Measurements from ENCODE around the gene RHOF. TPM values are rescaled to one million over a fixed set of nuclear protein-coding genes. Genes with fewer than 3 reads are reported as not detected.

Gene RHOF
- total RNA-seq, 1 experiment from 2014 or later, result 71.8 TPM

DNA sequence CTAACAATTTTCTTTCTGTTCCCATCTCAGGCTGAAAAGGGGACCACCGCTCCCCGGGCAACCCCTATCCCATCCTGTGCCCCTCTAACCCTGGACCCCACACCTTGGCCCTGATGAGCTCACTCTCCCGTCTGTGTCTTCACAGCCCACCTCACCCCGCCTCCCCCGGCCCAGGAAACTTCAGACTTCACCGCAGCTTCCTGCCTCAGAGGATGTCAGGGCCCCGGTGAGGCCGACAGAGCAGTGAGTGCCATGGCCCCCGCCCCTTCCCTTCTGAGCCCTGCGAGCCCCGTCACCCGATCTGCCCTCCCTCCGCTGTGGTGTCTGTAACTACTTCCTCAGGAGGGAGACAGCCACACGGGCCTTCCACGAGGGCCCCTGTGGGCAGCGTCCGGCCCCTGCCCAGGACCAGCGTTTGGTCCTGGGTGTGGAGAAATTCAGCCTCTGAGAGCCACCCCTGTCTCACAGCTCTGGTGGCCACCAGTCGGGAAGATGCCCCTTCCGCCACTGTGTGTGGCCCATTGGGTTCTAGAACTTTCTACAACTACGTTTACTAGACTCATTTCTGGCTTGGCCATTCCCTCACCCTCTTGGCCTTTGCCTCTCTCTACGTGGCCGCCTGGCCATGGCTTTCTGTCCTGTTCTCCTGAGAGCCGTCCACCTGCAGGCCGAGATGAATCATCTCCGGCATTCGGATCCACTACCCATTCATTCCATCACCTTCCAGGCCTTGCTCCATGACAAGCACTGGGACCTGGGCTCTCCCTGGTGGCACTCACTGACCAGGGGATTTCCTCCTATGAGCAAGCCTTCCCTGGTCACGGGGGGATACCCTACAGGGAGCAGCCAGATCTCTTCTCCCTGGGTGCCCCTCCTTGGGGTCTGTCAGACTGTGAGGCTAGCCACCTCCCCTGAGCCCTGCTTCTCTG lies 3.4 kb downstream of the RHOF start:
- DNase-seq (ENCODE audit: low read depth, low spot score), result no peak
- H3K36me3 ChIP-seq (ENCODE audit: control insufficient read depth, insufficient read depth, low read length), result peaks cover 4% of the 10 kb centered on the region; the same call in 1 of the 2 replicates
- ATAC-seq, result no peak
- BruUV-seq (replicated peaks), result no TSS peak
- ChIA-PET POLR2A (interaction anchor here (0.6 kb wide), 2 partner anchors 21 to 40 kb away, joined by 3 read pairs; no protein-coding TSS in a partner anchor), CTCF (interaction anchor here (0.6 kb wide), 1 partner anchor 14 kb away, joined by 7 read pairs; no protein-coding TSS in a partner anchor)
- H3K9me3 ChIP-seq (ENCODE audit: control insufficient read depth, insufficient read depth, low read depth, low read length), result no peaks in the 10 kb centered on the region
- in situ Hi-C loops (cut with HindIII; ENCODE audit: low pct_unique_long_range_greater_than_20kb, low sequenced_read_pairs), result no loop called here
- H3K27me3 ChIP-seq (ENCODE audit: control insufficient read depth, insufficient read depth, low read length), result no peaks in the 10 kb centered on the region
- peak overlapping the region in 1 of 2 experiments; percentile 13; a peak in 1 of 4 replicates for H3K4me3 ChIP-seq (ENCODE audit: low read depth in 2 of 2, low read length in 2 of 2)
- intact Hi-C loops (cut with micrococcal nuclease; ENCODE audit: unreplicated experiment), result loop anchor here (5.0 kb wide), 1 partner anchor 93 kb away; no protein-coding TSS in a partner anchor
- peak overlapping the region; percentile 72 for H3K27ac ChIP-seq (ENCODE audit: low read length)
- TF ChIP-seq TCF7L2 (IDR thresholded peaks at IDR 0.05; ENCODE audit: low read depth, low read length), result no peak
- TF ChIP-seq POLR2AphosphoS5 (IDR thresholded peaks at IDR 0.05; ENCODE audit: low read depth, low read length), result no peak
- TF ChIP-seq, protein P1, sequence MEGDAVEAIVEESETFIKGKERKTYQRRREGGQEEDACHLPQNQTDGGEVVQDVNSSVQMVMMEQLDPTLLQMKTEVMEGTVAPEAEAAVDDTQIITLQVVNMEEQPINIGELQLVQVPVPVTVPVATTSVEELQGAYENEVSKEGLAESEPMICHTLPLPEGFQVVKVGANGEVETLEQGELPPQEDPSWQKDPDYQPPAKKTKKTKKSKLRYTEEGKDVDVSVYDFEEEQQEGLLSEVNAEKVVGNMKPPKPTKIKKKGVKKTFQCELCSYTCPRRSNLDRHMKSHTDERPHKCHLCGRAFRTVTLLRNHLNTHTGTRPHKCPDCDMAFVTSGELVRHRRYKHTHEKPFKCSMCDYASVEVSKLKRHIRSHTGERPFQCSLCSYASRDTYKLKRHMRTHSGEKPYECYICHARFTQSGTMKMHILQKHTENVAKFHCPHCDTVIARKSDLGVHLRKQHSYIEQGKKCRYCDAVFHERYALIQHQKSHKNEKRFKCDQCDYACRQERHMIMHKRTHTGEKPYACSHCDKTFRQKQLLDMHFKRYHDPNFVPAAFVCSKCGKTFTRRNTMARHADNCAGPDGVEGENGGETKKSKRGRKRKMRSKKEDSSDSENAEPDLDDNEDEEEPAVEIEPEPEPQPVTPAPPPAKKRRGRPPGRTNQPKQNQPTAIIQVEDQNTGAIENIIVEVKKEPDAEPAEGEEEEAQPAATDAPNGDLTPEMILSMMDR (IDR thresholded peaks at IDR 0.05), result no peak
- no peak for TF ChIP-seq SIN3A (IDR thresholded peaks at IDR 0.05; ENCODE audit: borderline replicate concordance, insufficient read depth, low read depth, low read length)
- TF ChIP-seq, protein P2, sequence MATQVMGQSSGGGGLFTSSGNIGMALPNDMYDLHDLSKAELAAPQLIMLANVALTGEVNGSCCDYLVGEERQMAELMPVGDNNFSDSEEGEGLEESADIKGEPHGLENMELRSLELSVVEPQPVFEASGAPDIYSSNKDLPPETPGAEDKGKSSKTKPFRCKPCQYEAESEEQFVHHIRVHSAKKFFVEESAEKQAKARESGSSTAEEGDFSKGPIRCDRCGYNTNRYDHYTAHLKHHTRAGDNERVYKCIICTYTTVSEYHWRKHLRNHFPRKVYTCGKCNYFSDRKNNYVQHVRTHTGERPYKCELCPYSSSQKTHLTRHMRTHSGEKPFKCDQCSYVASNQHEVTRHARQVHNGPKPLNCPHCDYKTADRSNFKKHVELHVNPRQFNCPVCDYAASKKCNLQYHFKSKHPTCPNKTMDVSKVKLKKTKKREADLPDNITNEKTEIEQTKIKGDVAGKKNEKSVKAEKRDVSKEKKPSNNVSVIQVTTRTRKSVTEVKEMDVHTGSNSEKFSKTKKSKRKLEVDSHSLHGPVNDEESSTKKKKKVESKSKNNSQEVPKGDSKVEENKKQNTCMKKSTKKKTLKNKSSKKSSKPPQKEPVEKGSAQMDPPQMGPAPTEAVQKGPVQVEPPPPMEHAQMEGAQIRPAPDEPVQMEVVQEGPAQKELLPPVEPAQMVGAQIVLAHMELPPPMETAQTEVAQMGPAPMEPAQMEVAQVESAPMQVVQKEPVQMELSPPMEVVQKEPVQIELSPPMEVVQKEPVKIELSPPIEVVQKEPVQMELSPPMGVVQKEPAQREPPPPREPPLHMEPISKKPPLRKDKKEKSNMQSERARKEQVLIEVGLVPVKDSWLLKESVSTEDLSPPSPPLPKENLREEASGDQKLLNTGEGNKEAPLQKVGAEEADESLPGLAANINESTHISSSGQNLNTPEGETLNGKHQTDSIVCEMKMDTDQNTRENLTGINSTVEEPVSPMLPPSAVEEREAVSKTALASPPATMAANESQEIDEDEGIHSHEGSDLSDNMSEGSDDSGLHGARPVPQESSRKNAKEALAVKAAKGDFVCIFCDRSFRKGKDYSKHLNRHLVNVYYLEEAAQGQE (IDR thresholded peaks at IDR 0.05; ENCODE audit: insufficient read depth in 1 of 2, low read depth in 2 of 2, low read length in 1 of 2), result no peak
- peaks cover 56% of the 10 kb centered on the region for H3K4me1 ChIP-seq (ENCODE audit: control insufficient read depth, insufficient read depth, low read length)

DNA sequence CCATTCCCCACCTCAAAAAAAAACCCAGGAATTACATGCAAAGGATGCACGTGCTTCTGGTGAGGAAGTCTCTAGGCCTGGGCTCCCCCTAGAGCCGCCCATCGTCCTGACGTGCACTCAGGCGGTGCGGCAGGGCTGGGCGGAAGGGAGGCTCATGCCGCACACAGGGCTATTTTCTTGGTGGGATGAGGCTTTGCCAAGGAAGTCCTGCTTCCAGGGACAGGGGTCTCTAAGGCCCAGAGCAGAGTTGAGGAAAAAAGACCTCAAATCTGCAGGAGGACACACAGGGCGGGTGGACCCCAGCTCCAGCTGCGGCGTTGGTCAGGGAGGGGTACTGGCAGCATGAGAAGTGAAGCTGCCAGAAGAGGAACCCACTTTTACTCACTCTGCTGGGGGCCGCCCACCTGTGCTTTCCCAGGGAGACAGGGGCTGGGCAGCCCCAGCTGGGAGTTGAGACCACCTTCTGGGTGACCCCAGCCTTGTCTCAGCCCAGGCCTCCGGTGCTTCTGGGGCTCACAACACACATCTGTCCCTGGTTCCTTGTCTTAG lies 4.2 kb downstream of the RHOF start:
- DNase-seq (ENCODE audit: low read depth, low spot score) (no peak), ATAC-seq (no peak)
- no TSS peak for BruUV-seq (replicated peaks)
- H3K27me3 ChIP-seq (ENCODE audit: control insufficient read depth, insufficient read depth, low read length), result no peaks in the 10 kb centered on the region
- no peak overlapping the region for H3K4me3 ChIP-seq (ENCODE audit: low read depth in 2 of 2, low read length in 2 of 2)
- H3K4me1 ChIP-seq (ENCODE audit: control insufficient read depth, insufficient read depth, low read length), result peaks cover 54% of the 10 kb centered on the region
- ChIA-PET POLR2A (no interaction called here), CTCF (interaction anchor here (0.6 kb wide), 1 partner anchor 13 kb away, joined by 7 read pairs; no protein-coding TSS in a partner anchor)
- H3K36me3 ChIP-seq (ENCODE audit: control insufficient read depth, insufficient read depth, low read length), result peaks cover 4% of the 10 kb centered on the region; the same call in 1 of the 2 replicates
- no peak for TF ChIP-seq TCF7L2 (IDR thresholded peaks at IDR 0.05; ENCODE audit: low read depth, low read length)
- TF ChIP-seq POLR2AphosphoS5 (IDR thresholded peaks at IDR 0.05; ENCODE audit: low read depth, low read length), result no peak
- TF ChIP-seq, protein P2 (IDR thresholded peaks at IDR 0.05; ENCODE audit: insufficient read depth in 1 of 2, low read depth in 2 of 2, low read length in 1 of 2), result no peak
- TF ChIP-seq SIN3A (IDR thresholded peaks at IDR 0.05; ENCODE audit: borderline replicate concordance, insufficient read depth, low read depth, low read length), result no peak
- TF ChIP-seq, protein P1 (IDR thresholded peaks at IDR 0.05), result no peak
- in situ Hi-C loops (cut with HindIII; ENCODE audit: low pct_unique_long_range_greater_than_20kb, low sequenced_read_pairs) (no loop called here), intact Hi-C loops (cut with micrococcal nuclease; ENCODE audit: unreplicated experiment) (no loop called here)
- peak overlapping the region; percentile 72; the same call in 1 of the 2 replicates for H3K27ac ChIP-seq (ENCODE audit: low read length)
- H3K9me3 ChIP-seq (ENCODE audit: control insufficient read depth, insufficient read depth, low read depth, low read length), result no peaks in the 10 kb centered on the region
